ENCODE data around the gene KRTAP12-4. TPM values are rescaled to one million over a fixed set of nuclear protein-coding genes. Genes with fewer than 3 reads are reported as not detected.
"Not testable (repeated sequence)": the region's sequence is repeated elsewhere in the genome, so short reads cannot be mapped to it uniquely, and the experiment has no call there.

Gene KRTAP12-4
- total and polyA plus RNA-seq, 4 donors: not detected

- no peaks in the 10 kb centered on the region for H3K4me1 ChIP-seq (ENCODE audit: control insufficient read depth in 1 of 2, insufficient read depth in 2 of 2, low read length in 2 of 2)
- no peaks in the 10 kb centered on the region for H3K27me3 ChIP-seq (ENCODE audit: control insufficient read depth in 1 of 2, insufficient read depth in 2 of 2, low read length in 1 of 2)
- no peaks in the 10 kb centered on the region for H3K9me3 ChIP-seq (ENCODE audit: control insufficient read depth, low read length)
- DNase-seq (peak in 1 of 2 donors; percentile 6), ATAC-seq (ENCODE audit: low FRiP score) (no peak)
- no peak overlapping the region for H3K27ac ChIP-seq (ENCODE audit: low read depth in 1 of 2, low read length in 2 of 2)
- intact Hi-C loops (cut with DNase I): no loop called here
- 91 to 92% methylated on average over 5 of the region's 5 CpGs for WGBS, 2 donors
- H3K4me3 ChIP-seq (ENCODE audit: low read length in 2 of 2): no peak overlapping the region
- no peaks in the 10 kb centered on the region for H3K36me3 ChIP-seq (ENCODE audit: control insufficient read depth in 1 of 2, insufficient read depth in 2 of 2, low read length in 1 of 2)
These were observed 10.2 kb upstream of the KRTAP12-4 start for GRCh38 chr21:44664691-44665090.

- intact Hi-C loops (cut with DNase I): not testable (repeated sequence)
- WGBS, 2 donors: 59 to 67% methylated on average over 7 of the region's 7 CpGs
These were observed 7.1 kb upstream of the KRTAP12-4 start for GRCh38 chr21:44661567-44661966.

GRCh38 chr21:44658913-44659595, 4.6 kb upstream of the KRTAP12-4 start:
- DNase-seq (peak in 1 of 2 donors; percentile 7), ATAC-seq (ENCODE audit: low FRiP score) (no peak)
- Histone ChIP-seq H3K4me3 (ENCODE audit: low read length in 2 of 2) (no peak overlapping the region), H3K4me1 (ENCODE audit: control insufficient read depth in 1 of 2, insufficient read depth in 2 of 2, low read length in 2 of 2) (no peaks in the 10 kb centered on the region), H3K9me3 (ENCODE audit: control insufficient read depth, low read length) (peaks cover 2% of the 10 kb centered on the region), H3K27ac (ENCODE audit: low read depth in 1 of 2, low read length in 2 of 2) (no peak overlapping the region), H3K36me3 (ENCODE audit: control insufficient read depth in 1 of 2, insufficient read depth in 2 of 2, low read length in 1 of 2) (no peaks in the 10 kb centered on the region), H3K27me3 (ENCODE audit: control insufficient read depth in 1 of 2, insufficient read depth in 2 of 2, low read length in 1 of 2) (no peaks in the 10 kb centered on the region)
- intact Hi-C loops (cut with DNase I): no loop called here
- 62 to 68% methylated on average over 11 of the region's 11 CpGs for WGBS, 2 donors

More at GRCh38 chr21:44661567-44661966, 7.1 kb upstream of the KRTAP12-4 start:
- H3K27ac ChIP-seq (ENCODE audit: low read depth in 1 of 2, low read length in 2 of 2); H3K27me3 ChIP-seq (ENCODE audit: control insufficient read depth in 1 of 2, insufficient read depth in 2 of 2, low read length in 1 of 2); H3K36me3 ChIP-seq (ENCODE audit: control insufficient read depth in 1 of 2, insufficient read depth in 2 of 2, low read length in 1 of 2); H3K4me3 ChIP-seq (ENCODE audit: low read length in 2 of 2); H3K4me1 ChIP-seq (ENCODE audit: control insufficient read depth in 1 of 2, insufficient read depth in 2 of 2, low read length in 2 of 2); DNase-seq; H3K9me3 ChIP-seq (ENCODE audit: control insufficient read depth, low read length); ATAC-seq (ENCODE audit: low FRiP score): not testable (repeated sequence)

GRCh38 chr21:44658541-44658910, 4.1 kb upstream of the KRTAP12-4 start:
- Histone ChIP-seq H3K36me3 (ENCODE audit: control insufficient read depth in 1 of 2, insufficient read depth in 2 of 2, low read length in 1 of 2) (no peaks in the 10 kb centered on the region), H3K27ac (ENCODE audit: low read depth in 1 of 2, low read length in 2 of 2) (no peak overlapping the region), H3K4me3 (ENCODE audit: low read length in 2 of 2) (no peak overlapping the region), H3K9me3 (ENCODE audit: control insufficient read depth, low read length) (peaks cover 2% of the 10 kb centered on the region), H3K27me3 (ENCODE audit: control insufficient read depth in 1 of 2, insufficient read depth in 2 of 2, low read length in 1 of 2) (no peaks in the 10 kb centered on the region), H3K4me1 (ENCODE audit: control insufficient read depth in 1 of 2, insufficient read depth in 2 of 2, low read length in 2 of 2) (no peaks in the 10 kb centered on the region)
- DNase-seq (peak in 1 of 2 donors; percentile 3), ATAC-seq (ENCODE audit: low FRiP score) (no peak)
- WGBS, 2 donors: 77 to 81% methylated on average over 5 of the region's 5 CpGs
- intact Hi-C loops (cut with DNase I): no loop called here

GRCh38 chr21:44657635-44658540, 3.4 kb upstream of the KRTAP12-4 start, which contains the start of gene KRTAP12-3:
Gene KRTAP12-3, plus strand, starts transcription at chr21:44657932. Its CDS starts 48 bp downstream, at chr21:44657980.
- 74 to 81% methylated on average over 26 of the region's 26 CpGs for WGBS, 2 donors
- intact Hi-C loops (cut with DNase I): no loop called here
- no peaks in the 10 kb centered on the region for H3K36me3 ChIP-seq (ENCODE audit: control insufficient read depth in 1 of 2, insufficient read depth in 2 of 2, low read length in 1 of 2)
- ATAC-seq (ENCODE audit: low FRiP score): no peak
- DNase-seq: peak in 1 of 2 donors; percentile 4
- no peak within 1 kb of the TSS for H3K27ac ChIP-seq (ENCODE audit: low read depth in 1 of 2, low read length in 2 of 2)
- H3K4me3 ChIP-seq (ENCODE audit: low read length in 2 of 2): no peak within 1 kb of the TSS
- no peaks in the 10 kb centered on the region for H3K27me3 ChIP-seq (ENCODE audit: control insufficient read depth in 1 of 2, insufficient read depth in 2 of 2, low read length in 1 of 2)
- no peaks in the 10 kb centered on the region for H3K4me1 ChIP-seq (ENCODE audit: control insufficient read depth in 1 of 2, insufficient read depth in 2 of 2, low read length in 2 of 2)
- H3K9me3 ChIP-seq (ENCODE audit: control insufficient read depth, low read length): peaks cover 2% of the 10 kb centered on the region

- 66 to 83% methylated on average over 1 of the region's 1 CpG for WGBS, 2 donors
- DNase-seq: no peak
- peaks cover 2% of the 10 kb centered on the region for H3K9me3 ChIP-seq (ENCODE audit: control insufficient read depth, low read length)
- no peaks in the 10 kb centered on the region for H3K27me3 ChIP-seq (ENCODE audit: control insufficient read depth in 1 of 2, insufficient read depth in 2 of 2, low read length in 1 of 2)
- intact Hi-C loops (cut with DNase I): no loop called here
- no peaks in the 10 kb centered on the region for H3K4me1 ChIP-seq (ENCODE audit: control insufficient read depth in 1 of 2, insufficient read depth in 2 of 2, low read length in 2 of 2)
- no peak overlapping the region for H3K4me3 ChIP-seq (ENCODE audit: low read length in 2 of 2)
- no peak for ATAC-seq (ENCODE audit: low FRiP score)
- H3K36me3 ChIP-seq (ENCODE audit: control insufficient read depth in 1 of 2, insufficient read depth in 2 of 2, low read length in 1 of 2): no peaks in the 10 kb centered on the region
- no peak overlapping the region for H3K27ac ChIP-seq (ENCODE audit: low read depth in 1 of 2, low read length in 2 of 2)
These were observed 2.4 kb upstream of the KRTAP12-4 start for GRCh38 chr21:44656868-44657267.

GRCh38 chr21:44653656-44654575, 543 bp downstream of the KRTAP12-4 start:
- no peak for DNase-seq
- no peaks in the 10 kb centered on the region for H3K36me3 ChIP-seq (ENCODE audit: control insufficient read depth in 1 of 2, insufficient read depth in 2 of 2, low read length in 1 of 2)
- no peaks in the 10 kb centered on the region for H3K27me3 ChIP-seq (ENCODE audit: control insufficient read depth in 1 of 2, insufficient read depth in 2 of 2, low read length in 1 of 2)
- H3K27ac ChIP-seq (ENCODE audit: low read depth in 1 of 2, low read length in 2 of 2): no peak overlapping the region
- H3K4me1 ChIP-seq (ENCODE audit: control insufficient read depth in 1 of 2, insufficient read depth in 2 of 2, low read length in 2 of 2): no peaks in the 10 kb centered on the region
- intact Hi-C loops (cut with DNase I): no loop called here
- WGBS, 2 donors: 86 to 90% methylated on average over 17 of the region's 17 CpGs
- H3K4me3 ChIP-seq (ENCODE audit: low read length in 2 of 2): no peak overlapping the region
- peaks cover under 1% of the 10 kb centered on the region for H3K9me3 ChIP-seq (ENCODE audit: control insufficient read depth, low read length)
- no peak for ATAC-seq (ENCODE audit: low FRiP score)

GRCh38 chr21:44653123-44653522, 1.3 kb downstream of the KRTAP12-4 start:
- Histone ChIP-seq H3K4me1 (ENCODE audit: control insufficient read depth in 1 of 2, insufficient read depth in 2 of 2, low read length in 2 of 2) (no peaks in the 10 kb centered on the region), H3K27ac (ENCODE audit: low read depth in 1 of 2, low read length in 2 of 2) (no peak overlapping the region), H3K27me3 (ENCODE audit: control insufficient read depth in 1 of 2, insufficient read depth in 2 of 2, low read length in 1 of 2) (no peaks in the 10 kb centered on the region), H3K9me3 (ENCODE audit: control insufficient read depth, low read length) (no peaks in the 10 kb centered on the region), H3K4me3 (ENCODE audit: low read length in 2 of 2) (no peak overlapping the region), H3K36me3 (ENCODE audit: control insufficient read depth in 1 of 2, insufficient read depth in 2 of 2, low read length in 1 of 2) (no peaks in the 10 kb centered on the region)
- intact Hi-C loops (cut with DNase I): no loop called here
- WGBS, 2 donors: 73 to 84% methylated on average over 14 of the region's 14 CpGs
- DNase-seq (peak in 1 of 2 donors; percentile 9), ATAC-seq (ENCODE audit: low FRiP score) (no peak)

All from aorta (tissue), 5 donors.